Kidney (tissue), 14 donors: ENCODE data around the gene MAPKBP1. TPM values are rescaled to one million over a fixed set of nuclear protein-coding genes. Genes with fewer than 3 reads are reported as not detected.

Source experiments
- DNase-seq, 5 donors: peaks; one replicate each; pipeline ENCODE4 v3.0.0-alpha.2; 2013 to 2020
- FAIRE-seq: peaks from 2 replicates; lab custom pipeline; 2012; peaks lifted over from hg19 to GRCh38; lab: Jason Lieb, UNC
- H3K27ac ChIP-seq, 2 donors: one replicate each; pipeline ENCODE4 v1.7.0; 2013; ENCODE audit warnings: low read depth in 2 of 2, low read length in 2 of 2, inconsistent platforms in 1 of 2
- H3K27me3 ChIP-seq: one replicate; pipeline ENCODE4 v1.7.1; 2013; ENCODE audit warnings: low read length, inconsistent platforms; ENCODE audit not compliant: control insufficient read depth, insufficient read depth
- H3K36me3 ChIP-seq, 3 donors: one replicate each; pipeline versions ENCODE4 v1.7.0 to v1.7.1; 2013; ENCODE audit warnings: low read length in 3 of 3, control low read depth in 1 of 3, inconsistent platforms in 1 of 3; ENCODE audit not compliant: insufficient read depth in 3 of 3, control insufficient read depth in 2 of 3
- H3K4me1 ChIP-seq, 3 donors: one replicate each; pipeline versions ENCODE4 v1.7.0 to v1.7.1; 2013; ENCODE audit warnings: low read length in 3 of 3, inconsistent platforms in 1 of 3, low read depth in 1 of 3; ENCODE audit not compliant: control insufficient read depth in 2 of 3, insufficient read depth in 2 of 3
- H3K4me3 ChIP-seq, 3 donors: one replicate each; pipeline versions ENCODE4 v1.7.0 to v1.8.1; 2013; ENCODE audit warnings: low read length in 3 of 3, control low read depth in 1 of 3, inconsistent platforms in 1 of 3
- H3K9ac ChIP-seq, 3 donors: one replicate each; pipeline versions ENCODE4 v1.7.0 to v1.7.1; 2013; ENCODE audit warnings: low read length in 3 of 3, control low read depth in 1 of 3, inconsistent platforms in 1 of 3
- H3K9me3 ChIP-seq, 3 donors: one replicate each; pipeline versions ENCODE4 v1.7.0 to v1.7.1; 2013; ENCODE audit warnings: low read length in 3 of 3, control low read depth in 1 of 3, inconsistent platforms in 1 of 3; ENCODE audit not compliant: control insufficient read depth in 2 of 3, insufficient read depth in 1 of 3
- CTCF ChIP-seq: IDR thresholded peaks from 3 replicates; pipeline ENCODE4 v1.5.1; 2012; ENCODE audit warnings: mild to moderate bottlenecking, moderate library complexity, borderline replicate concordance; ENCODE audit not compliant: insufficient read depth; ENCODE audit errors: extremely low read depth
- intact Hi-C: fragments of 100-400 bp; cut with DNase I; formaldehyde crosslinking; loops from one replicate; pipeline ENCODE4 v1.11.1; 2022
- polyA plus RNA-seq: library from polyadenylated mRNA; stranded (reverse); fragments of 350-450 nt; fragmentation: Illumina TruSeq; extraction: RNeasy Lipid Tissue Mini Kit (QIAGEN cat#74804); gene quantifications from one replicate; pipeline ENCODE4 v1.2.3, GENCODE V29; 2014; ENCODE audit warnings: low read depth, low replicate concordance; ENCODE audit not compliant: insufficient read depth
- total RNA-seq: library from RNA; stranded (reverse); fragmentation: NEBNext Ultra II Directional; extraction: Animal tissue kit (Norgen Biotek cat#: 25700); gene quantifications from one replicate; pipeline ENCODE4 v1.2.1, GENCODE V29; 2021
- donor health status: control.
- donor health status: control.
- donor health status: control.
- donor health status: control.
- donor health status: control.
- donor health status: DM: yes; HTN: yes; CAD: no.
- donor health status: Normal renal cell carcinoma (clear cell type).

MAPKBP1 gene
- total and polyA plus RNA-seq, 2 donors from 2014 or later: 3.7 to 28.6 TPM

- intact Hi-C loops: no loop called here
- no peak for TF ChIP-seq CTCF
- no peaks in the 10 kb centered on the region for H3K36me3 ChIP-seq
- H3K27ac ChIP-seq: no peak overlapping the region
- DNase-seq (no peak), FAIRE-seq (no peak)
- H3K9ac ChIP-seq: no peak overlapping the region
- H3K4me3 ChIP-seq: no peak overlapping the region
- no peaks in the 10 kb centered on the region for H3K4me1 ChIP-seq
- no peaks in the 10 kb centered on the region for H3K27me3 ChIP-seq
- no peaks in the 10 kb centered on the region for H3K9me3 ChIP-seq
Measured at GRCh38 chr15:41861736-41862356, 87.6 kb downstream of the MAPKBP1 start.

DNA sequence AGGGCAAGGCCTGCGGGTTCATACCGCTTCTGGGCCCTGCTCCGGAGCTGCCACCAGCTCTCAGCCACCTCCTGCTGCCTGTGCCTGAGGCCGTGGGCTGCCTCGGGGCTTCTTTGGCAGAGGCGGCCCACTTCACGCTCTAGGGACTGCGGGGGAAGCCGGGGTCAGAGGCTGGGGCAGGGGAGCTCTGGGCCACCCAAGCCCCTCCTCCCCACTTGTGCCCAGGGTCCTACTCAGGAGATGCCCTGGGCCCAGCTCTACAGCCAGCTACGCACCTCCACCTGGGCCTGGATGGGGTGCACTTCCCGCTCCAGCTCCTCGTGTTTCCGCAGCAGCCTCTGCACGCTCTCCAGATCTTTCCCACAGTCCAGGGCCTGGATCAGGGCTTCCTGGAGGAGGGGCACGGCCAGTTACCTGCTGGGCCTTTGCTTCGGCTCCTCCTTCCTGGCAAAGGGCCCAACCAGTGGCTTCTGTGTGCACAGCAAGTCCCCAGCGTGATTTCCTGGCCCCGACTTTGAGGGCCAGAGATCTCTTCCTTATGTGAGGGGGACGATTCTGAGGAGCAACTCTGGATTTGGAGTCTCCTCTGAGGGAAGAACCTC is 88.3 kb downstream of the MAPKBP1 start:
- Histone ChIP-seq H3K36me3 (no peaks in the 10 kb centered on the region), H3K27ac (no peak overlapping the region), H3K9ac (no peak overlapping the region), H3K4me1 (no peaks in the 10 kb centered on the region), H3K4me3 (no peak overlapping the region), H3K27me3 (no peaks in the 10 kb centered on the region), H3K9me3 (no peaks in the 10 kb centered on the region)
- FAIRE-seq (no peak), DNase-seq (no peak)
- intact Hi-C loops: no loop called here
- no peak for TF ChIP-seq CTCF

DNA sequence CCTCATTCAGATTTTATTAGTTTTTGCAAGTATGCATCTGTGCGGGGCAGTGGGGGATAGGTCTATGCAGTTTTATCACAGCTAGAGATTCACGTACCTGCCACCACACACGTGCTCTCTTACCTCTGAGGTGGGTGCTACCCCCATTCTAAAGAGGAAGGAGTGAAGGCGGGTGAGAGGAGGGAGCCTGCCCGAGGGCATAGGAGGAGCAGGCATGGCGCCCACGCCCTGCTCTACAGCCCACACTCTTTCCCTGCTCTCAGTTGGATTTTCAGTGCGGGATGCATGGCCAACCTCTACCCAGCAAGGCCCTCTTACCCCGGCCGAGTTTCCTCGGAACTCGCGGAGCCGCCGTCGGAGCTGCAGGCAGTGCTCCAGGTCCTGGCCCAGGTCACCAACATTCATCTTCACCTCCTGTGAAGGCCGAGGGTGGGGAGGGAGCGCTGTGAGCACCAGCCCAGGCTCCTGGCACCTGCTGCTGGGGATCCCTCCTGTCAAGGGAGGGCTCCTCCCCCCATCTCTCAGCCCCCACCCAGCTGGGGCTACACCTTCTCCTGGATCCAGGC is 91.3 kb downstream of the MAPKBP1 start:
- Histone ChIP-seq H3K27ac (no peak overlapping the region), H3K9me3 (no peaks in the 10 kb centered on the region), H3K4me3 (no peak overlapping the region), H3K9ac (no peak overlapping the region), H3K4me1 (no peaks in the 10 kb centered on the region), H3K27me3 (no peaks in the 10 kb centered on the region), H3K36me3 (no peaks in the 10 kb centered on the region)
- DNase-seq (no peak), FAIRE-seq (no peak)
- TF ChIP-seq CTCF: no peak
- intact Hi-C loops: no loop called here
